Measurements from ENCODE around the gene INMT. TPM values are rescaled to one million over a fixed set of nuclear protein-coding genes. Genes with fewer than 3 reads are reported as not detected.

INMT gene
- total and polyA plus RNA-seq, 12 donors, result 12.3 to 57.3 (median 26.9) TPM

DNA sequence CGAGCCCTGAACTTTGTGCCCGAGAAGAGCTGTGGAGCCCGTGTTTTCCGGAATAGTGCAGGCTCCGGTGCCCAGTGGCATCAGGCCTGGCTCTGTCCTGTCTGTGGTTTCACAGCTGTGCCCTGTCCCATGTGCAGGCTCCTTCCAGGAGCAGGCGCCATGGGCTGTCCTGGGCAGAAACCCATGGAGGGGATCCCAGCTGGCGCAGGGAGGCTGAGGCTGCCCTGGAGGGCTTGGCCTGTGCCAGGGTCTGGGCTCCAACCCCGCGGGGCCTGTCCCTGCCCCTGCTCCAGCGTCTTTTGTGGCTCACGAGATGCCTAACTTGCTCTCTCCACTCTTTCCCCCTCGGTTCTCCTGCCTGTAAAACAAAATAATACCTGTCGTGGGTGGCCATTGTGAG, 46.3 kb upstream of the INMT start:
- Histone ChIP-seq H3K9me3 (peaks cover 0 to 5% (median 0%) of the 10 kb centered on the region in 11 donors), H3K4me1 (peaks cover 0 to 27% (median 13%) of the 10 kb centered on the region in 9 donors), H3K27ac (no peak overlapping the region), H3K4me3 (no peak overlapping the region), H3K27me3 (no peaks in the 10 kb centered on the region), H3K36me3 (no peaks in the 10 kb centered on the region)
- ATAC-seq, result no peak
- TF ChIP-seq, protein P1, sequence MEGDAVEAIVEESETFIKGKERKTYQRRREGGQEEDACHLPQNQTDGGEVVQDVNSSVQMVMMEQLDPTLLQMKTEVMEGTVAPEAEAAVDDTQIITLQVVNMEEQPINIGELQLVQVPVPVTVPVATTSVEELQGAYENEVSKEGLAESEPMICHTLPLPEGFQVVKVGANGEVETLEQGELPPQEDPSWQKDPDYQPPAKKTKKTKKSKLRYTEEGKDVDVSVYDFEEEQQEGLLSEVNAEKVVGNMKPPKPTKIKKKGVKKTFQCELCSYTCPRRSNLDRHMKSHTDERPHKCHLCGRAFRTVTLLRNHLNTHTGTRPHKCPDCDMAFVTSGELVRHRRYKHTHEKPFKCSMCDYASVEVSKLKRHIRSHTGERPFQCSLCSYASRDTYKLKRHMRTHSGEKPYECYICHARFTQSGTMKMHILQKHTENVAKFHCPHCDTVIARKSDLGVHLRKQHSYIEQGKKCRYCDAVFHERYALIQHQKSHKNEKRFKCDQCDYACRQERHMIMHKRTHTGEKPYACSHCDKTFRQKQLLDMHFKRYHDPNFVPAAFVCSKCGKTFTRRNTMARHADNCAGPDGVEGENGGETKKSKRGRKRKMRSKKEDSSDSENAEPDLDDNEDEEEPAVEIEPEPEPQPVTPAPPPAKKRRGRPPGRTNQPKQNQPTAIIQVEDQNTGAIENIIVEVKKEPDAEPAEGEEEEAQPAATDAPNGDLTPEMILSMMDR (IDR thresholded peaks at IDR 0.05), result no peak
- intact Hi-C loops (cut with DNase I), result no loop called here
- DNase-seq, result no peak
- 92% methylated on average over 13 of the region's 13 CpGs for WGBS, 2 donors

DNA sequence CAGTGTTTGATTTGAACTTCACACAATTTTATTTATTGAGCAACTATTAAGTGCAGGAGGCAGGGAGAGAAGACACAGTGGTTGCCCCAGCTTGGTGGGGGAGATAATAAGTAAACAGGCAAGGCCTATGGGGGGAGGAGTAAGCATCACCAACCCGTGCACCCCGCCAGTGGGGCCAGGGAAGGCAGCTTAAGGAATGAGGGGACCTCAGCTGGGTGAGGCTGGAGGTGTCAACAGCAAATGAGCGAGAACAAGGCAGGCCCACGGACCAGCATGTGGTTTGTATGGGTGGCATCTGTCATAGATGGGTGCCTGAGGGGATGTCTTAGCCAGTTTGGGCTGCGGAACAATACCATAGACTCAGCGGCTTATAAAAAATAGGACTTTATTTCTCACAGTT, 45.6 kb upstream of the INMT start:
- peaks cover 0 to 27% (median 13%) of the 10 kb centered on the region in 9 donors for H3K4me1 ChIP-seq
- no peak for DNase-seq
- 88 to 92% methylated on average over 6 of the region's 6 CpGs for WGBS, 2 donors
- H3K4me3 ChIP-seq, result no peak overlapping the region
- no peaks in the 10 kb centered on the region for H3K27me3 ChIP-seq
- peak overlapping the region in 2 of 10 donors; percentile 71 to 76 for H3K27ac ChIP-seq
- no peak for ATAC-seq
- intact Hi-C loops (cut with DNase I), result no loop called here
- TF ChIP-seq, protein P1 (IDR thresholded peaks at IDR 0.05), result no peak
- no peaks in the 10 kb centered on the region for H3K36me3 ChIP-seq
- peaks cover 0 to 5% (median 0%) of the 10 kb centered on the region in 11 donors for H3K9me3 ChIP-seq

DNA sequence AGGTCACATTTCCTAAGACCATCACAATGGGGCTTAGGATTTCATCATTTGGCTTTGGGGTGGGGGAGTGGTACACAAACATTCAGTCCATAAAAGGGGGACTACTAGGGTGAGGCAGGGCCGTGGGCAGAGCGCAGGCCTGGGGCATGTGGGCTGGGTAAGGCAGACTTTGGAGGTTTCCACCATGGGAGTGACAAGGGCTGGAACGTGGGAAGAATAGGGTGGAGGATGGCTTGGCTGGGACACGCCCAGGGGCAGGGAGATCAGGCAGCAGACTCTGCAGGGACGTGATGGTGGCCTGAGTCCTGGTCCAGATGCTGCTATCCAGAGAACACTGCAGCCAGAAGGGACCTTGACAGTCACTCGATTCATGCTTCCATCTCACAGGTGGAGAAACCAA, 45.0 kb upstream of the INMT start:
- Histone ChIP-seq H3K4me1 (peaks cover 0 to 26% (median 13%) of the 10 kb centered on the region in 9 donors), H3K4me3 (no peak overlapping the region), H3K36me3 (no peaks in the 10 kb centered on the region), H3K27ac (peak overlapping the region in 9 of 10 donors; percentile 12 to 76 (median 50)), H3K9me3 (peaks cover 0 to 5% (median 0%) of the 10 kb centered on the region in 11 donors), H3K27me3 (no peaks in the 10 kb centered on the region)
- intact Hi-C loops (cut with DNase I), result no loop called here
- 81 to 85% methylated on average over 6 of the region's 6 CpGs for WGBS, 2 donors
- no peak for DNase-seq
- TF ChIP-seq, protein P1 (IDR thresholded peaks at IDR 0.05), result no peak
- ATAC-seq, result peak in 2 of 8 donors; percentile 28 to 38

DNA sequence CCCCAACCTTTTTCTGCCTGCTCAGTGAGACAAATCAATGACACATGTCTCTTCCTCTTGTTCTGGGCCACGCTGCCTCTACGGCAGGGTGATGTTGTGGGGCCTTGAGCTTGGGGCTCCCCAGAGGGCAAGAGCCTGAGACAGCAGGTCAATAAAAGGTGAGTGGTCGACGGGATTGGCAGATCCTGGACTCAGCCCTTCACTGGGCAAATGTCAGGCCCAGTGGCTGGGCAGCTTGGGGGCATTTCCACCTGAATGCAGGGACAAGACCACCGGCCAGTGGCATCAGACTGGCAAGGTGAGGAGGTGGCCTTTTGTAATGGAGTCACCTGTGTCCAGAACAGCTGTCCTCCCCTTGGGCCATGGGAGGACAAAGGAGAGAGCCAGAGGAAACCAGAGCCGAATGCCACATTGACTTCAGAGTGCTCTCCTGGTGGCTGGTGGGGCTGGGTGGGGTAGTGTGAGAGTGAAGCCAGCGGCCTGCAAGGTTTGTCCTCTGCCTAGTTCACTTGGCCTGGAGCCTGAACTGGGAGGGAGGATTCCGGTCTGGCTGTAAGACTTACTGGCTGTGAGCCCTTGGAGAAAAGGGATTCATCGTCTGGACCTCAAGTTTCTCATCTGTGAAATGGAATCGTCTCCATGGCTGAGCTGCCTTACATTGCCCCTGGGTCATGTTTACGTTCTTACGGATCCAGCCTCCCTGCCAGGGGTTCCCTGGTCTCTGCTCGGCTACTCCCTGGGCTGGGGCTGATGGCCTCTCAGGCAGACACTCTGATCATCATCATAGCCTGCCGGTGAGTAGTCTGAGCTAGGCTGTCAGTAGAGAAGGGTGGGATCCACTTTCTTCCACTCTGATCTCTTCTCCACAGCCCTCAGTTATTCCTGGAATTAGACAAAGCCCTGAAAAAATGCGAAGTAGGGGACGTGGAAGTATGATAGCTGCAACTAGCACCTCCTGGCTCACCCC, 44.3 kb upstream of the INMT start:
- TF ChIP-seq, protein P1 (IDR thresholded peaks at IDR 0.05), result no peak
- Histone ChIP-seq H3K27ac (peak overlapping the region in 9 of 10 donors; percentile 18 to 76 (median 50)), H3K27me3 (no peaks in the 10 kb centered on the region), H3K36me3 (no peaks in the 10 kb centered on the region), H3K4me1 (peaks cover 0 to 26% (median 13%) of the 10 kb centered on the region in 9 donors), H3K4me3 (no peak overlapping the region), H3K9me3 (peaks cover 0 to 5% (median 0%) of the 10 kb centered on the region in 11 donors)
- intact Hi-C loops (cut with DNase I), result no loop called here
- ATAC-seq (peak; percentile 46 to 81 (median 75)), DNase-seq (peak; percentile 58 to 70)
- WGBS, 2 donors, result 50 to 60% methylated on average over 16 of the region's 16 CpGs
